IPS-18c (cell line): ENCODE results near the gene CD3E.
A peak's percentile ranks its signal among the peaks of the same experiment; 100 is the strongest.

Experiments
- H3K4me3 ChIP-seq: 2 replicates; pipeline ENCODE4 v1.7.0; 2013; ENCODE audit warnings: low read depth, mild to moderate bottlenecking, low read length, moderate library complexity; ENCODE audit not compliant: insufficient read depth
- H3K9me3 ChIP-seq: one replicate; pipeline ENCODE4 v1.6.1; 2013; ENCODE audit warnings: mild to moderate bottlenecking, low read length, moderate library complexity; ENCODE audit not compliant: control insufficient read depth, insufficient read depth

CD3E gene

DNA sequence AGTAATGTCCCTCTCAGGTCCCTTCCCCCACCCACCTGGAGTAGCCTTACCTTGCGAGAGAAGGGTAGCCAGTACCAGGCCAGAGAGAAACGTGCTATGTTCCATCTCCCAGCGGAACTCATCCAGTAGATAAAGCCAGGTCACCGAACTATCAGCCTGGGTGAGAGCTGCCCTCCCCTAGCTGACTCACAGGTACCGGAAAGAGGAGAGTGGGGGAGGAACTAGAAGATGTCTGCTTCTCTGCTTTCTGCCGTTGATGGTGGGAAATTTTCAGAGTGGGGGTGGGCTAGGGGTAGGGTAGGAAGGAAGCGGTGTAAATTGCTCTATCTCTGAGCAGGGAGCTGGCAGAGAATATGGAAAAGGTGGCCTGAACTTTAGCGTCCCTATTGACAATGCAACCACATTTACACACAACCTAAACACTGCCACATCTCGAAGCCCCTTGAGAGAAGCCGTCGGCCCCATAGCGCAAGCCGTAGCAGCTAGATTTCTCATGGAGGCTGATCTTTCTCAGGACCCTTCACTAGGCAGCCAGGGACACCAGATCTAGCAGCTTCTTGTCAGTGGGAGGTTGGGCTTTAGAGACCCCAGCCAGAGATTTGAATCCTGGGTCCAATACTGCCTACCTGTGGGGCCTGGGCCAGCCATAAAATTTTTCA lies 38.1 kb downstream of the CD3E start, which contains the start of gene CD3D:
CD3D (minus strand) TSS at position 203 of the 659 bp plus-strand sequence; CDS start at position 105, 98 bp downstream.
- Histone ChIP-seq H3K4me3 (no peak within 1 kb of the TSS), H3K9me3 (no peaks in the 10 kb centered on the region)

DNA sequence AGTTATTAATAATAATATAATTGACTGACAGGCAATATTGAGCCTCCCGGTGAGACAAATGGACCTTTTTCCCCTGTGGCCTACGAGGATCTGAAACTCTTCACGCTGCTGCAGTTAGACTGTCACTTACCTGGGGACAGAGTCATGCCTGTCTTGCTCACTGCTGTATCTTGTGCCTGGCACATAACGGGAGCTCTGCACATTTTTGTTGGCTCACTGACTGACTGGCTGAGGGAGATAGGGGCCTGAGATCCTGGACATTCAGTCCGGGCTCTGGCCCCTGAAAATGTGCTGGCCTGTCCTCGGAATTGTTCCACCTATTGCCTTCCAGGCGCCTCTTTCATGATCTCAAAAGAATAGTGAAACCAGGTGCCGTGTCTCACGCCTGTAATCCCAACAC lies 38.7 kb downstream of the CD3E start:
- Histone ChIP-seq H3K4me3 (no peak overlapping the region), H3K9me3 (no peaks in the 10 kb centered on the region)

DNA sequence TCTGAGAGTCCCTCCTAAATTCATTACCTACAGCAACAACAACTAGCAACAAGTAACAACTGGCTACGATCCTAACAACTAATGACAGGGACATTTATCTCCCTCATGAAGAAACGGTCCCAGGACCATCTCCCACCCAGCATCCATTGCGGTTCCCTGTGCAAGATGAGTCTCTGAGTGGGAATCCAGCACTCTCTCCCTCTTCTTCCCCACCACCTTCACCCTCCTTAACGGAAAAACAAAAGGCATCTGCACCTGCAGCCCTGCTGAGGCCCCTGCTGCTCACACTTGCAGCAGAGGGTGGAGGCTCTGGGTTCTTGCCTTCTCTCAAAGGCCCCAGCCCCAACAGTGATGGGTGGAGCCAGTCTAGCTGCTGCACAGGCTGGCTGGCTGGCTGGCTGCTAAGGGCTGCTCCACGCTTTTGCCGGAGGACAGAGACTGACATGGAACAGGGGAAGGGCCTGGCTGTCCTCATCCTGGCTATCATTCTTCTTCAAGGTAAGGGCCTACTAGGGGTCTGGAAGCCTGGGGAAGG lies 39.5 kb downstream of the CD3E start, which contains the start of gene CD3G:
CD3G (plus strand) TSS at position 364 of the 535 bp plus-strand sequence; CDS start at position 444, 80 bp downstream.
- Histone ChIP-seq H3K9me3 (no peaks in the 10 kb centered on the region), H3K4me3 (no peak within 1 kb of the TSS)

DNA sequence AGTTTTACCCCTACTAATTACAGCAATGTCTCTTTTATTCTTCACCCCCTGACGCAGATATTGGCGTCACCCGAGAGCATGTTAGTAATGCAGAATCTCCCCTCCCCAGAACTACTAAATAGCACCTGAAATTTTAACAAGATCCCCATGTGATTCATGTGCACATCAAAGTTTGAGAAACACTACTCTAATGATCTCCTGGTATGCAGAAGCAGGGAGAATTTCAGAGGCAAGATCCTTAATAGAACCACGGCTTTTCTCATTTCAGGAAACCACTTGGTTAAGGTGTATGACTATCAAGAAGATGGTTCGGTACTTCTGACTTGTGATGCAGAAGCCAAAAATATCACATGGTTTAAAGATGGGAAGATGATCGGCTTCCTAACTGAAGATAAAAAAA lies 44.9 kb downstream of the CD3E start:
- Histone ChIP-seq H3K4me3 (no peak overlapping the region), H3K9me3 (no peaks in the 10 kb centered on the region)

DNA sequence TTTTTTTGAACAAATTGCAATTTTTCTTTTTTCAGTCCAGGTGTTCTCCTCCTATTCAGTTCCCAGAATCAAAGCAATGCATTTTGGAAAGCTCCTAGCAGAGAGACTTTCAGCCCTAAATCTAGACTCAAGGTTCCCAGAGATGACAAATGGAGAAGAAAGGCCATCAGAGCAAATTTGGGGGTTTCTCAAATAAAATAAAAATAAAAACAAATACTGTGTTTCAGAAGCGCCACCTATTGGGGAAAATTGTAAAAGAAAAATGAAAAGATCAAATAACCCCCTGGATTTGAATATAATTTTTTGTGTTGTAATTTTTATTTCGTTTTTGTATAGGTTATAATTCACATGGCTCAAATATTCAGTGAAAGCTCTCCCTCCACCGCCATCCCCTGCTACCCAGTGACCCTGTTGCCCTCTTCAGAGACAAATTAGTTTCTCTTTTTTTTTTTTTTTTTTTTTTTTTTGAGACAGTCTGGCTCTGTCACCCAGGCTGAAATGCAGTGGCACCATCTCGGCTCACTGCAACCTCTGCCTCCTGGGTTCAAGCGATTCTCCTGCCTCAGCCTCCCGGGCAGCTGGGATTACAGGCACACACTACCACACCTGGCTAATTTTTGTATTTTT lies 48.7 kb downstream of the CD3E start:
- H3K4me3 ChIP-seq, result no peak overlapping the region
- no peaks in the 10 kb centered on the region for H3K9me3 ChIP-seq

DNA sequence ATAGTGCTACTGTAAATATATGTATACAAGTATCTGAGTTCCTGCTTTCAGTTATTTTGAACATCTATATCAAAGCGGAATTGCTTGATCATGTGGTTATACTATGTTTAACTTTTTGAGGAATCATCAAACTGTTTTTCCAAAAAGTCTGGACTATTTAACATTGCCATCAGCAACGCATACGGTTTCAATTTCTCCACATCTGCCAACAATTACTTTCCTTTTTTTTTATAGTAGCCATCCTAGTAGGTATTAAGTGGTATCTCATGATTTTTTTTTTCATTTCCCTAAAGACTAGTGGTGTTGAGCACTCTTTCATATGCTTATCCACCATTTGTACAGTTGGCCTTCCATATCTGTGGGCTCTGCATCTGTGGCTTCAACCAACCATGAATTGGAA lies 53.5 kb downstream of the CD3E start:
- Histone ChIP-seq H3K4me3 (no peak overlapping the region), H3K9me3 (no peaks in the 10 kb centered on the region)

DNA sequence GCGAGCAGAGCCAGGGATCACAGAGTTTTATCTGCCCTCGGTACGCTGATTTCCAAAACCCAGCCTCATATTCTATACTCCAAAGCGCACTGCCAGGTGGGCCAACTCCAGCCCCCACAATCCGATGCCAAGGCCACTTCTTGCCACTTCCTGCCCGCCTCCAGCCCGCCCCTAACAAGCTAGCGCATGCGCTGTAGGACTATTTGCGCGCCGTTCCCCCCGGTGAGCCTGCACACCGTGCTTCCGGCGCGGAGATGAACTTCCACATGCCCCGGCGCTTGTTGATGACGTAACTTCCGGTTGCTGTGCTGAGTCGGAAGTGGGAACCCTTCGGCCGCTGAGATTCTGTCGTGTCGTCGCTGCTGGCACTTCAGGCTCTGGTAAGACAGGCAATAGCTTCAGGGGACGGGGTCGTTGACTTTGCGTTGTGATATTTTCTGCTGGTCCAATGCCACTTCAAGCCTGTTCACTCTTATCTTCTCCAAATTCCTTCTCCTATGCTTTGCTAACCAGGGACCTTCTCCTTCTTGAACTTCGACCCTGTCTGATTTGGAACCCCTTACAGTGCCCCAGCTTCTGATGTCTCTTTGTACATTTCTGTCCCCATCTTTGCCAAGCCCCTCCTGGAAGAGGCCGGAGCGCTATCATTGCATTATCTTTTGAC lies 54.9 kb downstream of the CD3E start, which contains the start of gene UBE4A:
UBE4A (plus strand) TSS at position 306 of the 664 bp plus-strand sequence. CDS start 5,481 bp downstream, outside the sequence.
- Histone ChIP-seq H3K9me3 (no peaks in the 10 kb centered on the region), H3K4me3 (peak within 1 kb of the TSS; percentile 84)

DNA sequence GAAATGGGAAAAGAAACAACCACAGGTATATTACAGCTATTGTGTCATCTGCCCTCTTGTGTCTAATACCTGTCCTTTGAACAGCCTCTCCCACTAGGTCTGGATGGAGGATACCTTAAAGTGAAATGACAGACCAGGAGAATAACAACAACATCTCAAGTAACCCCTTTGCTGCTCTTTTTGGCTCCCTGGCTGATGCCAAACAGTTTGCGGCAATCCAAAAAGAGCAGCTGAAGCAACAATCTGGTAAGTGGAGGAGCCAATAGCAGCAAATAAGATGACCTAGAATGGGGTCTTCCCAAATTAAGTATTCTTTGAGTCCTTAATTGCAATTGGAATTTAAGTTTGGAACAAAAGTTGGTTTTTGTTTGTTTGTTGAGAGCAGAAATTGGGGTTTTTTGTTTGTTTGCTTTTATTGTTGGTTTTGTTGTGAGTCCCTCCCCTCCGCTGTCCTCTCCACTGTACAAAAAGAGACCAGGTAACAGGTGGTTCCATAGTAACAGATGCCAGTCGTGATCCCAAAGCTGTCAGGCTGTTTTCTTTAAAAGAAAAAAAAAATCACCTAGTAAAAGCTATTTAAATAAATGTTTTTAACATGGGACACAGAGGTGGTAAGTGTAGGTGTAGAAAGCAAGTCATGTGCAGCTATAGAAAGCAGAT lies 60.6 kb downstream of the CD3E start:
- no peak overlapping the region for H3K4me3 ChIP-seq

More for the DNA sequence above, 60.6 kb downstream of the CD3E start:
- no peaks in the 10 kb centered on the region for H3K9me3 ChIP-seq
